ENCODE results near the gene POTEG.
A peak's percentile ranks its signal among the peaks of the same experiment; 100 is the strongest.
"Not testable (repeated sequence)": the region's sequence is repeated elsewhere in the genome, so short reads cannot be mapped to it uniquely, and the experiment has no call there.

Gene POTEG

GRCh38 chr14:19372813-19373500 is 61.2 kb downstream of the POTEG start:
- peak; percentile 68 for DNase-seq

DNA sequence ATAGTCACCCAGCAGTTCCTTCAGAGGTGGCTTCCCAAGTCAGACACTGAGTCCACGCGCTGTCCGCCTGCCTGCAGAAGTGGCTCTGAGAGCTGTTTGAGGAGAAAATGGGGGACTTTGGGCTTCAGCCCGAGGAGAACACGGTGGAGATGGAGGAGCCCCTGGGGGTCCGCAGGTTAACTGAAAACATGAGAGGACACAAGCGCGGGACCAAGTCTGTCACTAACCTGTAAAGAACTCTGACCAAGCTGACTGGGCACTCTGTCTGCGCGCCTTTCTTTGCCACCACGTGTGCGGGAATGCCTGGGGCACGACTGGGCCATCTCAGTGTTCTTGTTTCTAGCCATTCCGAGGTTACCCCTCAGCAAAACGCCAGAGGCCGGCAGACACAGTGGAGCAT is 62.4 kb downstream of the POTEG start:
- DNase-seq = peak; percentile 52

DNA sequence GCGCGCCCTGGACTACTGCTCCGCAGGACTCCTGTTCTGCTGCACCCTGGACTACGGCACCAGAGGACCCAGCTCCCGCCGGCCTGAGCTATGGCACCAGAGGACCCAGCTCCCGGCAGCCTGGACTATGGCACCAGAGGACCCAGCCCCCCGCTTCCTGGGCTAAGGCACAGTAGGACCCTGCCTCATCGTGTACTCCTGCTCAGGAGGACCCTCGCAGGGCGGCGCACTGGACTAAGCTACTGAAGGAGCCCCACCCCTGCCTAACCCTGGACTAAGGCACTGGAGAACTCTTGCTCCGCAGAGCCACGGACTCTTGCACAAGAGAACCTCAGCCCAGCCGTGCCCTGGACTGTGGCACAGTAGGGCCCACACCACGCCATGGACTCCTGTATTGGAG is 71.3 kb downstream of the POTEG start:
- not testable (repeated sequence) for DNase-seq

- not testable (repeated sequence) for DNase-seq
These were observed 71.8 kb downstream of the POTEG start for GRCh38 chr14:19362323-19362722.

- DNase-seq = not testable (repeated sequence)
These were observed 72.4 kb downstream of the POTEG start for GRCh38 chr14:19361636-19362253.

GRCh38 chr14:19360937-19361635 is 73.1 kb downstream of the POTEG start:
- DNase-seq = not testable (repeated sequence)

Measured in activated effector memory CD4-positive, alpha-beta T cell treated with anti-CD3 and anti-CD28 coated beads, Interleukin-2, amount 50 U/mL, for 16 hours (primary cell).